Ovary (tissue), 9 donors: ENCODE results near the gene ANKRD33B. TPM values are rescaled to one million over a fixed set of nuclear protein-coding genes. Genes with fewer than 3 reads are reported as not detected.
"Not testable (repeated sequence)": the region's sequence is repeated elsewhere in the genome, so short reads cannot be mapped to it uniquely, and the experiment has no call there.

Experiments used
- DNase-seq, 5 donors: peaks; one replicate each; pipeline ENCODE4 v3.0.0-alpha.2; 2019 to 2020
- H3K27ac ChIP-seq, 2 donors: fragments of 200-600 bp; one replicate each; pipeline versions ENCODE4 v1.5.1 to v1.8.0; 2019 to 2022
- H3K27me3 ChIP-seq: fragments of 200-600 bp; one replicate; pipeline ENCODE4 v1.8.0; 2022
- H3K36me3 ChIP-seq: fragments of 200-600 bp; sonication (generic); one replicate; pipeline ENCODE4 v1.5.1; 2019
- H3K4me1 ChIP-seq: one replicate; pipeline ENCODE4 v1.8.1; 2013; ENCODE audit warnings: mild to moderate bottlenecking, moderate library complexity; ENCODE audit not compliant: insufficient read depth
- H3K4me3 ChIP-seq: fragments of 200-600 bp; sonication (generic); one replicate; pipeline ENCODE4 v1.5.1; 2017
- H3K9me3 ChIP-seq, 2 donors: fragments of 200-600 bp in 1 of 2; sonication (generic) in 1 of 2; one replicate each; pipeline versions ENCODE4 v1.5.1 to v1.8.1; 2013 to 2019; ENCODE audit warnings: mild to moderate bottlenecking in 1 of 2, moderate library complexity in 1 of 2
- CTCF ChIP-seq, 3 donors: fragments of 450-650 bp in 2 of 3; fragments of 200-600 bp in 1 of 3; IDR thresholded peaks; one replicate each; pipeline versions ENCODE4 v1.5.1 to v1.8.0; 2016 to 2022; ENCODE audit warnings: antibody characterized with exemption in 3 of 3, mild to moderate bottlenecking in 1 of 3
- EP300 ChIP-seq: sonication (generic); formaldehyde crosslinking; IDR thresholded peaks from one replicate; pipeline ENCODE4 v1.6.1; 2017; ENCODE audit warnings: antibody characterized with exemption
- POLR2A ChIP-seq: fragments of 450-650 bp; IDR thresholded peaks from one replicate; pipeline ENCODE4 v1.6.1; 2017; ENCODE audit warnings: antibody characterized with exemption, mild to moderate bottlenecking, moderate library complexity
- WGBS, 3 donors: extraction: QIAGEN DNeasy Blood & Tissue Kit in 1 of 3; methylation state at CpG; one replicate each; pipeline versions ENCODE4 v1.1.5 to v1.1.7; 2013 to 2017; 5-methylcytosine and 5-hydroxymethylcytosine counted together
- intact Hi-C, 4 donors: fragments of 100-400 bp; cut with DNase I; formaldehyde crosslinking; loops; one replicate each; pipeline versions ENCODE4 v1.11.0 to v1.15.1; 2022 to 2023
- polyA plus RNA-seq, 2 donors: library from polyadenylated mRNA; stranded (reverse); fragments of 200-250 nt in 1 of 2; fragments of 350-450 nt in 1 of 2; fragmentation: Illumina TruSeq in 1 of 2; extraction: RNeasy Lipid Tissue Mini Kit (QIAGEN cat#74804) in 1 of 2; gene quantifications; one replicate each; pipeline ENCODE4 v1.2.3, GENCODE V29; 2013 to 2014
- total RNA-seq, 7 donors: library from RNA; depleted of rRNA in 2 of 7; stranded (reverse); fragments of >200 nt in 2 of 7; fragmentation: NEBNext Ultra II Directional in 3 of 7; extraction: Animal tissue kit (Norgen Biotek cat#: 25700) in 3 of 7; gene quantifications; one replicate each; pipeline versions ENCODE4 v1.1.0 to v1.2.4, GENCODE V29; 2016 to 2023
- donor health status: DM: no; HTN: no; CAD: no; lungs with moderate emphysema.
- donor health status: DM: no; HTN: no; CAD: no.
- donor health status: Bipolar disorder and iron deficiency.
- donor health status: DM: yes; HTN: yes; CAD: no.
- donor health status: DM: no; HTN: no; CAD: no.
- donor health status: DM: yes; HTN: yes; CAD: no.

The ANKRD33B gene
- total and polyA plus RNA-seq, 9 donors, result 0.65 to 13.3 (median 1.9) TPM

GRCh38 chr5:10661401-10661800 lies 97.5 kb downstream of the ANKRD33B start:
- H3K9me3 ChIP-seq, result no peaks in the 10 kb centered on the region
- intact Hi-C loops, result no loop called here
- H3K27ac ChIP-seq, result no peak overlapping the region
- no peaks in the 10 kb centered on the region for H3K27me3 ChIP-seq
- no peak overlapping the region for H3K4me3 ChIP-seq
- H3K36me3 ChIP-seq, result no peaks in the 10 kb centered on the region
- no peak for DNase-seq
- H3K4me1 ChIP-seq, result no peaks in the 10 kb centered on the region
- 83 to 92% (median 88%) methylated on average over 13 of the region's 13 CpGs for WGBS, 3 donors
- TF ChIP-seq POLR2A (no peak), CTCF (IDR thresholded peaks at IDR 0.05) (no peak), EP300 (no peak)

- no peak for DNase-seq
- H3K9me3 ChIP-seq, result no peaks in the 10 kb centered on the region
- intact Hi-C loops, result no loop called here
- TF ChIP-seq EP300, result no peak
- no peak for TF ChIP-seq POLR2A
- TF ChIP-seq CTCF (IDR thresholded peaks at IDR 0.05), result no peak
- no peaks in the 10 kb centered on the region for H3K27me3 ChIP-seq
- no peaks in the 10 kb centered on the region for H3K36me3 ChIP-seq
- no peak overlapping the region for H3K27ac ChIP-seq
- H3K4me3 ChIP-seq, result no peak overlapping the region
- no peaks in the 10 kb centered on the region for H3K4me1 ChIP-seq
- WGBS, 3 donors, result 84 to 88% (median 87%) methylated on average over 11 of the region's 11 CpGs
These were observed 98.2 kb downstream of the ANKRD33B start for GRCh38 chr5:10662083-10662482.

GRCh38 chr5:10662661-10663488 lies 99.0 kb downstream of the ANKRD33B start:
- Histone ChIP-seq H3K27me3 (no peaks in the 10 kb centered on the region), H3K4me3 (no peak overlapping the region), H3K27ac (no peak overlapping the region), H3K9me3 (no peaks in the 10 kb centered on the region), H3K36me3 (no peaks in the 10 kb centered on the region), H3K4me1 (no peaks in the 10 kb centered on the region)
- TF ChIP-seq POLR2A (no peak), EP300 (no peak), CTCF (IDR thresholded peaks at IDR 0.05) (no peak)
- intact Hi-C loops, result no loop called here
- 87 to 95% (median 88%) methylated on average over 10 of the region's 10 CpGs for WGBS, 3 donors
- no peak for DNase-seq

DNA sequence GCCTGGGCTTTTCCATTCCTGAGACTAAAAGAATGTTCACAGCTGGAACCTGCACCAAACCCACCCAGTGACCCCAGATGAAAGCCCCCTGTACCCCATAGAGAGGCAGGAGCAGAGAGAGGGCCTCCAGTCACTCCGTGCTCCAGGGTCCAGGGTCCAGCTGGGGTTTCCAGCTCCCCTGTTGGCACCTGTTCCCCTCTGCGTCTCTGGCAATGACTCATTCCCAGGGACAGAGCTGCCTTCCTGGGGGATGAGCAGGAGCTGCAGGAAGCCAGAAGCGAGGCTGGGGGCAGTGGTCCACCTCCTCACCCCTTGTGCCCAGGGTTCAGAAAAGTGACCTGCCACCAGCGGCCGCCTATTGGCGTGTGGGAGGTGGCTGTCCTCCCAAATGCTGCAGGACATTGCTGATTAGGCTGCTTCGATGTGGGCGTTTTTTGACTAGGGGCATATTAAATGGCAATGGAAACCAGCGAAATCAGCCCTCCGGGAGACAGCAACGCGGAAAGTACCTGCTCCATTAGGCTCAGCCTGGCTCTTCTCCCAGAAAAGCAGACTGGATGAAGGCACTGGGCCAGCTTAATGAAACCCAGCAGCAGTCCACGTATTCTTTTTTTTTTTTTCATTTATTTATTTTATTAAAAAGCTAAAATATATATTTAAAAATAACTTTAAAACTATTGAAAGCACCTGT lies 99.8 kb downstream of the ANKRD33B start:
- no peaks in the 10 kb centered on the region for H3K9me3 ChIP-seq
- intact Hi-C loops, result no loop called here
- H3K4me1 ChIP-seq, result no peaks in the 10 kb centered on the region
- no peak for DNase-seq
- WGBS, 3 donors, result 5 to 8% (median 6%) methylated on average over 13 of the region's 13 CpGs
- H3K27ac ChIP-seq, result no peak overlapping the region
- no peaks in the 10 kb centered on the region for H3K27me3 ChIP-seq
- no peak overlapping the region for H3K4me3 ChIP-seq
- H3K36me3 ChIP-seq, result no peaks in the 10 kb centered on the region
- no peak for TF ChIP-seq EP300
- no peak for TF ChIP-seq CTCF (IDR thresholded peaks at IDR 0.05)
- TF ChIP-seq POLR2A, result no peak

GRCh38 chr5:10664180-10664769 lies 100.4 kb downstream of the ANKRD33B start:
- H3K27me3 ChIP-seq, H3K9me3 ChIP-seq, intact Hi-C loops, H3K36me3 ChIP-seq, H3K4me3 ChIP-seq, H3K4me1 ChIP-seq, DNase-seq, H3K27ac ChIP-seq: not testable (repeated sequence)
- WGBS, 3 donors, result 88 to 91% (median 88%) methylated on average over 6 of the region's 6 CpGs
